Tibial nerve (tissue), 4 donors: ENCODE measurements around the gene TCF7L1. TPM values are rescaled to one million over a fixed set of nuclear protein-coding genes. Genes with fewer than 3 reads are reported as not detected.
A peak's percentile ranks its signal among the peaks of the same experiment; 100 is the strongest.

Source experiments
- DNase-seq, 2 donors: peaks; one replicate each; pipeline ENCODE4 v3.0.0-alpha.2; 2019; ENCODE audit warnings: low spot score in 2 of 2
- H3K27ac ChIP-seq, 4 donors: fragments of 200-600 bp; sonication (generic) in 3 of 4; one replicate each; pipeline ENCODE4 v1.5.1; 2017 to 2019; ENCODE audit warnings: mild to moderate bottlenecking in 1 of 4
- H3K27me3 ChIP-seq, 2 donors: fragments of 200-600 bp; sonication (generic) in 1 of 2; one replicate each; pipeline versions ENCODE4 v1.5.1 to v1.6.0; 2017 to 2019
- H3K36me3 ChIP-seq, 3 donors: fragments of 200-600 bp; sonication (generic); one replicate each; pipeline ENCODE4 v1.5.1; 2018 to 2019
- H3K4me1 ChIP-seq, 4 donors: fragments of 200-600 bp; sonication (generic) in 3 of 4; one replicate each; pipeline ENCODE4 v1.5.1; 2017 to 2019
- H3K4me3 ChIP-seq, 4 donors: fragments of 200-600 bp; sonication (generic) in 3 of 4; one replicate each; pipeline ENCODE4 v1.5.1; 2017 to 2019; ENCODE audit warnings: mild to moderate bottlenecking in 1 of 4, moderate library complexity in 1 of 4
- H3K9me3 ChIP-seq, 4 donors: fragments of 200-600 bp; sonication (generic) in 3 of 4; one replicate each; pipeline ENCODE4 v1.5.1; 2017 to 2019
- EP300 ChIP-seq, 2 donors: sonication (generic); formaldehyde crosslinking; IDR thresholded peaks; one replicate each; pipeline ENCODE4 v1.6.1; 2017; ENCODE audit warnings: antibody characterized with exemption in 2 of 2, mild to moderate bottlenecking in 1 of 2
- POLR2A ChIP-seq, 2 donors: fragments of 450-650 bp; IDR thresholded peaks; one replicate each; pipeline ENCODE4 v1.6.1; 2017; ENCODE audit warnings: antibody characterized with exemption in 2 of 2, mild to moderate bottlenecking in 2 of 2, moderate library complexity in 2 of 2
- WGBS, 2 donors: methylation state at CpG; one replicate each; pipeline ENCODE4 v1.1.5; 2018; 5-methylcytosine and 5-hydroxymethylcytosine counted together
- total RNA-seq, 4 donors: library from RNA; depleted of rRNA; stranded (reverse); fragments of >200 nt; gene quantifications; one replicate each; pipeline ENCODE4 v1.1.0, GENCODE V29; 2016
- TF ChIP-seq, protein P1 (sequence below), 5 experiments: fragments of 200-600 bp in 3 of 5; fragments of 450-650 bp in 2 of 5; sonication (generic) in 3 of 5; IDR thresholded peaks; one replicate each; pipeline ENCODE4 v1.5.1; 2016 to 2019; ENCODE audit warnings: antibody characterized with exemption in 5 of 5, mild to moderate bottlenecking in 3 of 5, moderate library complexity in 2 of 5

TCF7L1 gene
- total RNA-seq, 4 donors from 2014 or later = 3.7 to 14.1 (median 7.1) TPM

DNA sequence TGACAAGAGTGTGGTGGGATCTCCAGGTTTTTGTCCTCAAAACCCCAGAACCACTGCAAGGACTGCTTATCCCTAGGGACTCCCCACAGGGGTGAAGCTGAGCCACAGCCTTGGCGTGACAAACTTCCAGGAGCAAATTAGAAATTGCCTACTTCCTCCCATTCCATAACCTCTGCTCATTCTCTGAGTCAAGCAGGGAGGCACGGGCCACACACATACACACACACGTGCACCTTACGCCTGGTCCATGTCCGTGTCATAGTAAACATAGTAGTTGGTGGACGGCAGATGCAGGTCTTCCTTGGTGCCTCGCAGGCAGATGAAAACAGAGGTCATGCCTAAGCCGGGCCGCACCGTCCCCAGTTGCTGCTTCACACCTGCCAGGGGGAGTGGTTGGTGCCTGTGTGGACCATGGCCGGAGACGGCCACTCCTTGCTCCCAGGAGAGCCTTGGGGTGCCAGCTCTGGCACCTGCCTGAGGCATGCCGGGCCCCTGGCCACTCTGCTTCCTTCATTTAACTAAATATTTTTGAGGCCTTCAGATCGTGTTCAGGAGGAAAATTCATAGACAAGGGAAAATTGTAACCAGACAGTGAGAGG lies 211.3 kb downstream of the TCF7L1 start:
- peaks cover 0 to 81% (median 6%) of the 10 kb centered on the region in 3 donors for H3K36me3 ChIP-seq
- TF ChIP-seq, protein P1, sequence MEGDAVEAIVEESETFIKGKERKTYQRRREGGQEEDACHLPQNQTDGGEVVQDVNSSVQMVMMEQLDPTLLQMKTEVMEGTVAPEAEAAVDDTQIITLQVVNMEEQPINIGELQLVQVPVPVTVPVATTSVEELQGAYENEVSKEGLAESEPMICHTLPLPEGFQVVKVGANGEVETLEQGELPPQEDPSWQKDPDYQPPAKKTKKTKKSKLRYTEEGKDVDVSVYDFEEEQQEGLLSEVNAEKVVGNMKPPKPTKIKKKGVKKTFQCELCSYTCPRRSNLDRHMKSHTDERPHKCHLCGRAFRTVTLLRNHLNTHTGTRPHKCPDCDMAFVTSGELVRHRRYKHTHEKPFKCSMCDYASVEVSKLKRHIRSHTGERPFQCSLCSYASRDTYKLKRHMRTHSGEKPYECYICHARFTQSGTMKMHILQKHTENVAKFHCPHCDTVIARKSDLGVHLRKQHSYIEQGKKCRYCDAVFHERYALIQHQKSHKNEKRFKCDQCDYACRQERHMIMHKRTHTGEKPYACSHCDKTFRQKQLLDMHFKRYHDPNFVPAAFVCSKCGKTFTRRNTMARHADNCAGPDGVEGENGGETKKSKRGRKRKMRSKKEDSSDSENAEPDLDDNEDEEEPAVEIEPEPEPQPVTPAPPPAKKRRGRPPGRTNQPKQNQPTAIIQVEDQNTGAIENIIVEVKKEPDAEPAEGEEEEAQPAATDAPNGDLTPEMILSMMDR (IDR thresholded peaks at IDR 0.05) = no peak
- no peak for TF ChIP-seq EP300 (IDR thresholded peaks at IDR 0.05)
- TF ChIP-seq POLR2A (IDR thresholded peaks at IDR 0.05) = no peak
- no peak overlapping the region for H3K27ac ChIP-seq
- WGBS, 2 donors = 83 to 85% methylated on average over 14 of the region's 14 CpGs
- no peak overlapping the region for H3K4me3 ChIP-seq
- no peaks in the 10 kb centered on the region for H3K27me3 ChIP-seq
- no peak for DNase-seq
- no peaks in the 10 kb centered on the region for H3K4me1 ChIP-seq
- H3K9me3 ChIP-seq = no peaks in the 10 kb centered on the region

DNA sequence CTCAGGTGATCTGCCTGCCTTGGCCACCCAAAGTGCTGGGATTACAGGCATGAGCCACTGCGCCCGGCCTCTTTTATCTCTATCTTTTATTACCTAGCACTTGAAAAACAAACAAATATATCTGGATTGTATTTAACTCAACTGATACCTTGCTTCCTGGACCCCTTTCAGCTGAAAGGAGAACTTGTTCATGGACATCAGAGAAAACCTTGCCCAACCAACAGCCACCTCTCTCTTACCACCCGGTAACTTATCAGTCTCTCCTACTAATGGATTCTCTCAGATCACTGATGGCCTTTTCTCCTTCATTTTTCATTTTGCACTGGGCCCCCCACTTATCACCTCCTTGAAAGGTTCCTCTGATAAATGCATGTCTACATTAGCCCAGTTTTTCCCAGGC lies 214.4 kb downstream of the TCF7L1 start:
- peaks cover 4 to 90% (median 6%) of the 10 kb centered on the region in 3 donors for H3K36me3 ChIP-seq
- peaks cover 0 to 3% (median 0%) of the 10 kb centered on the region in 4 donors for H3K4me1 ChIP-seq
- TF ChIP-seq POLR2A (IDR thresholded peaks at IDR 0.05) = no peak
- TF ChIP-seq EP300 (IDR thresholded peaks at IDR 0.05) = no peak
- TF ChIP-seq, protein P1 (IDR thresholded peaks at IDR 0.05) = no peak
- no peak for DNase-seq
- no peaks in the 10 kb centered on the region for H3K9me3 ChIP-seq
- no peak overlapping the region for H3K27ac ChIP-seq
- WGBS, 2 donors = 91 to 93% methylated on average over 3 of the region's 3 CpGs
- H3K27me3 ChIP-seq = no peaks in the 10 kb centered on the region
- H3K4me3 ChIP-seq = no peak overlapping the region

DNA sequence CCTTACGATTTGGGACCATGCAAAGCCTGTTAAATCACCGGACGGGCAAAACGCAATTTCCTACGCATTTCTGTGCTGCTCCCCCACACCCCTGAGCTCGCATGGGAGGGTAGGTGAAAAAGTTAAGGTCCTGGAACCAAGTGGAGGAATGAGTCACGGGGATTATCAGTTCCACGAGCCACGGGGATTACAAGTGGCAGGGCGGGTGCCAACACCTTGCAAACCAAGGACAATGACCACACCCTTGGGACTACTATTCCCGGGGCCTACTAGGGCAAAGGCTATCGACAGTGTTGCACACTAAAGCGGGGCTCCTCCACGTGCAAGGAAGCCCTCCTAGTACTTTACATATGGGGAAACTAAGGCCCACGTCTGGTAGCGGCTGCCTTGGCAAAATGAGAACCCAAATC lies 220.7 kb downstream of the TCF7L1 start:
- Histone ChIP-seq H3K4me1 (peaks cover 0 to 35% (median 10%) of the 10 kb centered on the region in 4 donors), H3K9me3 (no peaks in the 10 kb centered on the region), H3K36me3 (peaks cover 0 to 42% (median 4%) of the 10 kb centered on the region in 3 donors), H3K27ac (peak overlapping the region; percentile 62 to 90 (median 82)), H3K27me3 (no peaks in the 10 kb centered on the region), H3K4me3 (peak overlapping the region; percentile 64 to 92 (median 76))
- TF ChIP-seq EP300 (IDR thresholded peaks at IDR 0.05) (no peak), POLR2A (IDR thresholded peaks at IDR 0.05) (no peak)
- TF ChIP-seq, protein P1 (IDR thresholded peaks at IDR 0.05) = no peak
- 13 to 17% methylated on average over 16 of the region's 16 CpGs for WGBS, 2 donors
- DNase-seq = peak in 1 of 2 donors; percentile 15

DNA sequence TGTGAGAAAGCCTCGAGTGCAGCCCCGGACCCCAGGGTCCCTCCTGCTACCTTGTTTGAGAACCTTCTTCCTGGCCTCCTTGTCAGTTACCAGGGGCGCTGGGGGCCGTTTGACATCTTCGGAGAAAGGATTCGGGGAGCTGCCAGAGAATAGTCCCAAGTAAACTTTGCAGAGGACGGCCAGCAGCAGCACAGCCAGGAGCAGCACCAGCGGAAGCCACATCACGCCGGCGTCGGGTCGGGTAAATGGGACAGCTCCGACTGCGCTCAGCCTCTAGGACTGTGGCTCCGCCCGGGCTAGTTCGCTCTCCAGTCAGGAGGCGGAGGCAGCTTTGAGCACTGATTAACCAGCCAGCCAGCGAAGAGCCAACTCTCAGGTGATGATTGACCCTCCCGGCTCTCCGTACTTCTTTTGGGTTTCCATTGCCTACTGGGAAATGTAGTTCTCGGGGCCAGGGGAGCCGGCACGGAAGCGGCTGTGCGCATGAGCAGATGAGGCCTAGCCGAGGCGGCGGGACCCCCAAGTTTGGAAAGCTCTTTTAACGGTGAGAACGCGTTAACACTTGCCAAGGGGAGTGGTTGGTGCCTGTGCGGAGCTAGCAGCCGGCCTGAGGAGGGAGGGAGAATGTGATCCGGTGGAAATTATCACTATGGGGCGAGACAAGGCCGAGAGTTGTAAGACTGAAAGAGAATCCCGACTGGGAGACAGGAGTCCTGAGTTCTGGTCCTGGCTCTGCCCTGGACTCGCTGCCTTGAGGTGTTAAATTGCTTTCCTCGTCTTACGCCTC lies 221.3 kb downstream of the TCF7L1 start, which contains the start of the genes ELMOD3 and RETSAT:
ELMOD3 (plus strand) TSS at position 484 of the 787 bp plus-strand sequence. CDS start 2,430 bp downstream, outside the sequence.
RETSAT (minus strand) TSS at position 243 of the 787 bp plus-strand sequence; CDS start at position 222, 21 bp downstream.
- 0 to 1% methylated on average over 31 to 40 of the region's 42 CpGs for WGBS, 2 donors
- Histone ChIP-seq H3K36me3 (peaks cover 0 to 39% (median 4%) of the 10 kb centered on the region in 3 donors), H3K4me1 (peaks cover 0 to 35% (median 10%) of the 10 kb centered on the region in 4 donors), H3K9me3 (no peaks in the 10 kb centered on the region), H3K27ac (peak within 1 kb of the TSS; percentile 62 to 90 (median 86)), H3K27me3 (no peaks in the 10 kb centered on the region), H3K4me3 (peak within 1 kb of the TSS; percentile 64 to 92 (median 76))
- TF ChIP-seq POLR2A (IDR thresholded peaks at IDR 0.05) (peak; percentile 80 to 88), EP300 (IDR thresholded peaks at IDR 0.05) (peak; percentile 74 to 96)
- TF ChIP-seq, protein P1 (IDR thresholded peaks at IDR 0.05) = peak in 1 of 5 experiments; percentile 52
- peak; percentile 96 to 100 for DNase-seq
